AG04449 (cell line): Measurements from ENCODE around the gene PTGES.
"Not testable (repeated sequence)": the region's sequence is repeated elsewhere in the genome, so short reads cannot be mapped to it uniquely, and the experiment has no call there.

Source experiments
- CTCF ChIA-PET: fragments of 350-600 bp; formaldehyde crosslinking; extraction: SDS; loops from one replicate; lab custom pipeline; 2021; ENCODE audit warnings: antibody characterized with exemption; lab: Yijun Ruan, JAX
- POLR2A ChIA-PET: fragments of 400-600, 350-600 bp; formaldehyde crosslinking; extraction: SDS; loops from one replicate; lab custom pipeline; 2020; ENCODE audit warnings: antibody characterized with exemption, inconsistent platforms; lab: Yijun Ruan, JAX
- DNase-seq: peaks from one replicate; pipeline ENCODE4 v3.0.0-alpha.2; 2010; ENCODE audit warnings: low read depth, low spot score
- H3K4me3 ChIP-seq: 2 replicates; pipeline ENCODE4 v1.5.1; 2011; ENCODE audit warnings: low read depth, mild to moderate bottlenecking, control low read depth, low read length
- TF ChIP-seq, protein P1 (sequence below): IDR thresholded peaks from one replicate; pipeline ENCODE4 v1.5.1; 2011; ENCODE audit warnings: mild to moderate bottlenecking, moderate library complexity, low read length, control low read depth, inconsistent platforms; ENCODE audit not compliant: insufficient read depth; ENCODE audit errors: missing control alignments

PTGES gene

GRCh38 chr9:129752900-129753729 is at the start of gene PTGES:
Gene PTGES (minus strand): TSS chr9:129753042. CDS start chr9:129753012, 30 bp downstream.
- ChIA-PET CTCF (interaction anchor here (1.1 to 6.4 kb wide), 6 partner anchors 9 to 30 kb away, joined by 3 to 93 read pairs (median 18); no protein-coding TSS in a partner anchor), POLR2A (interaction anchor here (0.9 to 2.2 kb wide), 3 partner anchors 9 to 24 kb away, joined by 3 to 12 read pairs (median 9); no protein-coding TSS in a partner anchor)
- no peak for DNase-seq
- peak within 1 kb of the TSS; percentile 63 for H3K4me3 ChIP-seq
- TF ChIP-seq, protein P1, sequence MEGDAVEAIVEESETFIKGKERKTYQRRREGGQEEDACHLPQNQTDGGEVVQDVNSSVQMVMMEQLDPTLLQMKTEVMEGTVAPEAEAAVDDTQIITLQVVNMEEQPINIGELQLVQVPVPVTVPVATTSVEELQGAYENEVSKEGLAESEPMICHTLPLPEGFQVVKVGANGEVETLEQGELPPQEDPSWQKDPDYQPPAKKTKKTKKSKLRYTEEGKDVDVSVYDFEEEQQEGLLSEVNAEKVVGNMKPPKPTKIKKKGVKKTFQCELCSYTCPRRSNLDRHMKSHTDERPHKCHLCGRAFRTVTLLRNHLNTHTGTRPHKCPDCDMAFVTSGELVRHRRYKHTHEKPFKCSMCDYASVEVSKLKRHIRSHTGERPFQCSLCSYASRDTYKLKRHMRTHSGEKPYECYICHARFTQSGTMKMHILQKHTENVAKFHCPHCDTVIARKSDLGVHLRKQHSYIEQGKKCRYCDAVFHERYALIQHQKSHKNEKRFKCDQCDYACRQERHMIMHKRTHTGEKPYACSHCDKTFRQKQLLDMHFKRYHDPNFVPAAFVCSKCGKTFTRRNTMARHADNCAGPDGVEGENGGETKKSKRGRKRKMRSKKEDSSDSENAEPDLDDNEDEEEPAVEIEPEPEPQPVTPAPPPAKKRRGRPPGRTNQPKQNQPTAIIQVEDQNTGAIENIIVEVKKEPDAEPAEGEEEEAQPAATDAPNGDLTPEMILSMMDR, result no peak

GRCh38 chr9:129801504-129801903 is 48.7 kb upstream of the PTGES start:
- H3K4me3 ChIP-seq, result no peak overlapping the region
- TF ChIP-seq, protein P1, result no peak
- DNase-seq, result no peak
- CTCF ChIA-PET, result interaction anchor here (0.9 to 1.4 kb wide), 4 partner anchors 11 to 75 kb away, joined by 4 to 5 read pairs (median 4); no protein-coding TSS in a partner anchor
- POLR2A ChIA-PET, result interaction anchor here (0.7 to 0.8 kb wide), 2 partner anchors 16 to 104 kb away, joined by 3 read pairs; no protein-coding TSS in a partner anchor

GRCh38 chr9:129798973-129799372 is 46.1 kb upstream of the PTGES start:
- TF ChIP-seq, protein P1, result no peak
- no peak overlapping the region for H3K4me3 ChIP-seq
- POLR2A ChIA-PET, result no interaction called here
- DNase-seq, result no peak
- CTCF ChIA-PET, result interaction anchor here (0.9 kb wide), 1 partner anchor 9 kb away, joined by 3 read pairs; no protein-coding TSS in a partner anchor

DNA sequence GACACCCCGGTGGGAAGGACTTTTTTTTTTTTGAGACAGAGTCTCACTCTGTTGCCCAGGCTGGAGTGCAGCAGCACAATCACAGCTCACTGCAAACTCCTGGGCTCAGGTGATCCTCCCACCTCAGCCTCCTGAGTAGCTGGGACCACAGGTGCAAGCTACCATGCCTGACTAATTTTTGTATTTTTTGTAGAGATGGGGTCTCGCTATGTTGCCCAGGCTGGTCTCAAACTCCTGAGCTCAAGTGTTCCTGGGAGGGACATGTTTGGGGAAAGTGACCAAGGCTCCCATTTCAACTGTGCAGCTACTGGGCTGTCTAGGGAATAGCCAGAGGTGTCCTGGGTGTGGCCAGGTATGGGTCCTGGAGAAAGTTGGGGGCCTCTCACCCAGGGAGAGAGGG is 43.2 kb upstream of the PTGES start:
- POLR2A ChIA-PET, DNase-seq, H3K4me3 ChIP-seq: not testable (repeated sequence)
- CTCF ChIA-PET, result interaction anchor here (2.7 to 3.0 kb wide), 2 partner anchors 10 to 12 kb away, joined by 9 to 13 read pairs; no protein-coding TSS in a partner anchor

- H3K4me3 ChIP-seq, result no peak overlapping the region
- POLR2A ChIA-PET, result no interaction called here
- TF ChIP-seq, protein P1, result no peak
- CTCF ChIA-PET, result interaction anchor here (2.7 to 3.0 kb wide), 2 partner anchors 8 to 11 kb away, joined by 9 to 13 read pairs; no protein-coding TSS in a partner anchor
- no peak for DNase-seq
Measured at GRCh38 chr9:129794549-129794948, 41.7 kb upstream of the PTGES start.

DNA sequence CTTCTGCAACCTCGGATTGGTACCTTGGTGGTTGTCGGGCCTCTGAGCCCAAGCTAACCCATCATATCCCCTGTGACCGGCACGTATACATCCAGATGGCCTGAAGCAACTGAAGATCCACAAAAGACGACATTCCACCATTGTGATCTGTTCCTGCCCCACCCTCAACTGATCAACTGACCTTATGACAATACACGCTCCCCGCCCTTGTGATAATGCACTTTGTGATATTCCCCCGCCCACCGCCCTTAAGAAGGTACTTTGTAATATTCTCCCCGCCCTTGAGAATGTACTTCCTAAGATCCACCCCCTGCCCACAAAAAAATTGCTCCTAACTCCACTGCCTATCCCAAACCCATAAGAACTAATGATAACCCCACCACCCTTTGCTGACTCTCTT is 33.6 kb upstream of the PTGES start:
- no peak for DNase-seq
- POLR2A ChIA-PET, result no interaction called here
- CTCF ChIA-PET, result interaction anchor here (1.0 to 19.2 kb wide), 12 partner anchors 9 to 654 kb away, joined by 3 to 429 read pairs (median 8); partner anchors contain the start of genes ASB6 and PTGES
- TF ChIP-seq, protein P1, result no peak
- no peak overlapping the region for H3K4me3 ChIP-seq
